HFF-Myc (cell line): ENCODE data around the gene FAM217B.

ENCODE experiments used
- DNase-seq: peaks from one replicate; pipeline ENCODE4 v3.0.0-alpha.2; 2011; ENCODE audit warnings: low read depth; ENCODE audit errors: extremely low read depth
- H3K4me3 ChIP-seq: replicated peaks from 2 replicates; pipeline ENCODE4 v1.5.1; 2011; ENCODE audit warnings: low read depth, mild to moderate bottlenecking, control low read depth, low read length
- TF ChIP-seq, protein P1 (sequence below): IDR thresholded peaks from 2 replicates; pipeline ENCODE4 v1.5.1; 2012; ENCODE audit warnings: mild to moderate bottlenecking, low read depth, low read length, control low read depth; ENCODE audit errors: missing control alignments

FAM217B gene

DNA sequence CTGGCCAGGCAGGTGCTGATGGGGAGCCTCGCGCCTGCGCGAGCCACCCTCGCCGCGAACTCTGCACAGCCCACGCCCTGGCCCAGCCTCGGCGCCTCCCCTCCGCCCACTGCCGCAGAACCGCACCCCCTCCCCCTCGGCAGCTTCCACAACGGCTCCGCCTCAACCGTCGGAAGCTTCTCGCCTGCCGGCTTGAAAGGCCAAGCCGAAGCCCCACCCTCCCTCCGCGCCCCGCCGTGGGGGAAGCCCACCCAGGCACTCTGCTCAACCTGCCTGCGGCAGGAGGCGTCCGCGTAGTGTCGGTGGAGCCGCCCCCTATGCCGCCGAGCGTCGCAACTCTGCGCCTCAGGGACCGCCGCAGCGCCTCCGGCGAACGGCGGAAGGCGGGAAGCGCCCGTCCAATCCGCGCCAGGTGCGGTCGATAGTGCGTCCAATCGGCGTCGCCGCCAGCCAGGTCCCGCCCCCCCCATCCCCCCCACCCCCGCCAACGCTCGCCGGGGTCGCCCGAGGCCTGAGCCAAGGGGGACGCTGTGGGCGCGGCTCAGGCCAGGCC lies 6.8 kb upstream of the FAM217B start, which contains the start of gene SYCP2:
SYCP2 (minus strand) TSS at position 342 of the 553 bp plus-strand sequence. CDS start 11,224 bp downstream, outside the sequence.
- H3K4me3 ChIP-seq: peak within 1 kb of the TSS; percentile 46
- no peak for DNase-seq
- TF ChIP-seq, protein P1, sequence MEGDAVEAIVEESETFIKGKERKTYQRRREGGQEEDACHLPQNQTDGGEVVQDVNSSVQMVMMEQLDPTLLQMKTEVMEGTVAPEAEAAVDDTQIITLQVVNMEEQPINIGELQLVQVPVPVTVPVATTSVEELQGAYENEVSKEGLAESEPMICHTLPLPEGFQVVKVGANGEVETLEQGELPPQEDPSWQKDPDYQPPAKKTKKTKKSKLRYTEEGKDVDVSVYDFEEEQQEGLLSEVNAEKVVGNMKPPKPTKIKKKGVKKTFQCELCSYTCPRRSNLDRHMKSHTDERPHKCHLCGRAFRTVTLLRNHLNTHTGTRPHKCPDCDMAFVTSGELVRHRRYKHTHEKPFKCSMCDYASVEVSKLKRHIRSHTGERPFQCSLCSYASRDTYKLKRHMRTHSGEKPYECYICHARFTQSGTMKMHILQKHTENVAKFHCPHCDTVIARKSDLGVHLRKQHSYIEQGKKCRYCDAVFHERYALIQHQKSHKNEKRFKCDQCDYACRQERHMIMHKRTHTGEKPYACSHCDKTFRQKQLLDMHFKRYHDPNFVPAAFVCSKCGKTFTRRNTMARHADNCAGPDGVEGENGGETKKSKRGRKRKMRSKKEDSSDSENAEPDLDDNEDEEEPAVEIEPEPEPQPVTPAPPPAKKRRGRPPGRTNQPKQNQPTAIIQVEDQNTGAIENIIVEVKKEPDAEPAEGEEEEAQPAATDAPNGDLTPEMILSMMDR: no peak

DNA sequence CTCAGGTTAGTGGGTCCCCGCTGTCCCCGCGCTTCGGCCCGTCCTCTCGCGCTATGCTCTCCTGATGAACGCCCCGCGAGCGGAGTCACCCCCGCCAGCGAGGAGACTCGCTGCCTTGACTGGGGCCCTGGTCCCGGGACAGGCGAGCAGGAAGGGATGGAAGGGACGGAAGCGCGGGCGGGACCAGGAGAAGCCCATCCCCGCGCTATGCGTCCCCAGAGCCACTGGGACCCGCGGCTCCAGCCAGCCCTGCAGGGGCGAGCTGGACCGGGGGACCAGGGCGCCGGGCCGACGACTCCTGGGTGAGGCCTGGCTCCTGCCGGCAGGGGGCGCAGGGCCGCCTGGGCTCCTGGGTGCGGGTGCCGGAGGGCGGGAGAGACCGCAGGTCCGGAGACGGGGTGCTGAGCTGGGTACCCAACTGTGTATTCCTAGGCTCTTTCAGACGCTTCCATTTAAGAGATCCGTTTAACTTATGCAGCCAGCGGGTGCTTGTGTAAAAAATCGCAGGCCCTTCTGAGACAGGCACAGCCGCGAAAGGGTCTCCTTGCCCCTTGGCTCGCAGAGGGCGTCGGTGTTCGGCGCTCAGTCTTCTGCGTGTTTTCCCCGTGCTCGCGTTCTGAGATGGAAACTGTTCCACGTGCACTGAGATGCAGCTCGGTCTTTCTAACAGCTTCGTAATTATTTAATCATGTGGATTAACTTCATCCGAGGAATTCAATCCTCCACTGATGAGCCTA lies 6.2 kb upstream of the FAM217B start:
- no peak for DNase-seq
- TF ChIP-seq, protein P1: peak; percentile 96
- peak overlapping the region; percentile 46 for H3K4me3 ChIP-seq

DNA sequence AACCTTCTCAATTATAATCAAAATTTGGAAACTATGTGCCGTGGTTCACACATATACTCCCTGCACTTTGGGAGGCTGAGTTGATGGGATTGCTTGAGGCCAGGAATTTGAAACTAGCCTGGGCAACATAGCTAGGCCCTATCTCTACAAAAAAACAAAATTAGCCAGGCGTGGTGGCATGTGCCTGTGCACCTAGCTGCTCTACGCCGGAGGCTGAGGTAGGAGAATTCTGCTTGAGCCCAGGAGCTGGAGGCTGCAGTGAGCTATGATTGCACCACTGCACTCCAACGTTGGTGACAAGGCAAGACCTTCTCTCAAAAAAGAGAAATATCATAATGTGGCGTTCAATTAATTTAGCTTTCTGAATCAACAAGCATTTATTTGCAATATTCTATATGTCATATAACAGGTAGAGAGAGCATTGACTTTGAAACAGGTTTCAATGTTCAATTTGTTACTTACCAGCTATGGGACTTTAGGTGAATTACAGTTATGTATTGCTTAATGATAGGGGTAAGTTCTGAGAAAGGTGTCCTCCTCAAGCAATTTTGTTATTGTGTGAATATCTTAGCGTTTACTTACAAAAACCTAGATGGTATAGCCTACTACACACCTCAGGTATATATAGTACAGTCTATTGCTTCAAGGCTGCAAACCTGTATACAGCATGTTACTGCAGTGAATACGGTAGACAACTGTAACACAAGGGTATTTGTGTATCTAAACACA lies 4.6 kb upstream of the FAM217B start:
- TF ChIP-seq, protein P1: no peak
- no peak overlapping the region for H3K4me3 ChIP-seq
- DNase-seq: no peak

DNA sequence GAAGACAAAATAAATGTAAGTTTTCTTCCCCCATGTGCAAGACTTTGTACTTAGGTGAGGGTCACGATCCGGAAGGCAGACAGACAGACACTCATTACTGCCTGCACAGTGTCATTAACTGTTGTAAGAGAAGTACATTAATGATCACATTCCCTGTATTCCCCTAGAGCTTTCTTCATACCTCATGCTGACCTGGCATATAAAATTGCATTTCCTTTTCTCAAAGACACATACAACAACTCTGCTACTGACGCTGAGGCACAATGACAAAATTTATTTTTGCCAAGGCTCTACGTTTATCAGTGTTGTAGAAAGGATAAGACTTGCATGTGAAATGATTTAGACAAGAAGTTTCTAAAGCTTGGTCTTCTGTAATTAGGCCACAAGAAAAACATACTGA lies 3.8 kb upstream of the FAM217B start:
- DNase-seq: no peak
- TF ChIP-seq, protein P1: no peak
- H3K4me3 ChIP-seq: no peak overlapping the region

DNA sequence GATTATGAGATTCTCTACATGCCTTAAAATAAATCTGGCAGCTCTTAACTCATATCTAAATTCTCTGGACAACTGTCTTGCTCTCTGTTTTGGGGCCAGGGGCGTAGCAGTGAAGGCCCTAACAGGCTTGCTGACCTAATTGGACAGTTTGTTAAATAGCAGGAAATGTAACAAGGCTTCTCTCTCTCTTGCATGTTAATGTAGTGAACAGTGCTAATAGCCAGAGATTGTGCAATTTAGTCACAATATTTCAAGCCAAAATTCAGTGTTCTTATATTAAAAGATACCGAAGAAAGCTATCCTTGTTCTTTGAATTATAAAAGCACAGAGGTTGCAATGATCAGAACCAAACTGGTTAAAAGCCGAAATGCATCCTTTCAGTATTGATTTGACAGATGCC lies 3.0 kb upstream of the FAM217B start:
- H3K4me3 ChIP-seq: no peak overlapping the region
- DNase-seq: no peak
- TF ChIP-seq, protein P1: no peak

DNA sequence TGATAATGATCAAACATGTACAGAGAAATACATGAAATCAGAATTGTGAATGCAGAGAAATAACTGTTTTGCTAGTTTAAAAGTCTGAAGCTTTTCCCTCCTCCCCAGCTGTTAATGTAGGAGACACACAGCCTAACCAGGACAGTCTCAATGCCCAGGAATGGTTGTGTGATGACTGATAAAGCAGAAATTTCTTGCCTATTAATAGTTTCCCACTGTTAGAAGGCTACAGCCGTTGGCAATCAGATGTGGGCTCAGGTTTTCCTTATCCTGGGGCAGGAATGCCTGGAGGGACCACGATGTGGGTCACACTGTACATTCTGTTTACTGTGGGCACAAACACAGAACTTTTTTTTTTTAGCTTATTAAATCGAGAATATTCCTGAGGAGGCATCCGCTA lies 2.0 kb upstream of the FAM217B start:
- peak overlapping the region; percentile 12 for H3K4me3 ChIP-seq
- DNase-seq: no peak
- TF ChIP-seq, protein P1: no peak
